SJSA1 (cell line): ENCODE measurements around the gene BRME1. TPM values are rescaled to one million over a fixed set of nuclear protein-coding genes. Genes with fewer than 3 reads are reported as not detected.
A peak's percentile ranks its signal among the peaks of the same experiment; 100 is the strongest.

Experiments used
- DNase-seq, 2 experiments: peaks; one replicate each; pipeline ENCODE4 v3.0.0-alpha.2; 2015 to 2020; ENCODE audit warnings: low spot score in 2 of 2, low read depth in 1 of 2
- H3K27ac ChIP-seq: fragments of 250-450 bp; sonication (Bioruptor Pico); 2 replicates; pipeline ENCODE4 v1.5.1; 2020; ENCODE audit warnings: mild to moderate bottlenecking, moderate library complexity
- H3K27me3 ChIP-seq: fragments of 250-450 bp; sonication (Bioruptor Pico); replicated peaks from 2 replicates; pipeline ENCODE4 v1.5.1; 2020; ENCODE audit warnings: mild to moderate bottlenecking, moderate library complexity
- H3K36me3 ChIP-seq: fragments of 250-450 bp; sonication (Bioruptor Pico); 2 replicates; pipeline ENCODE4 v1.5.1; 2020; ENCODE audit warnings: mild to moderate bottlenecking
- H3K4me1 ChIP-seq: fragments of 250-450 bp; sonication (Bioruptor Pico); replicated peaks from 2 replicates; pipeline ENCODE4 v1.6.1; 2021; ENCODE audit warnings: mild to moderate bottlenecking
- H3K4me3 ChIP-seq: fragments of 250-450 bp; sonication (Bioruptor Pico); 2 replicates; pipeline ENCODE4 v1.5.1; 2020; ENCODE audit warnings: mild to moderate bottlenecking
- H3K9me3 ChIP-seq: fragments of 250-450 bp; sonication (Bioruptor Pico); replicated peaks from 2 replicates; pipeline ENCODE4 v1.5.1; 2020; ENCODE audit warnings: mild to moderate bottlenecking
- total RNA-seq: library from RNA; depleted of rRNA; stranded (reverse); fragments of >200 nt; shearing (Covaris generic); gene quantifications from 2 replicates; pipeline ENCODE4 v1.2.3, GENCODE V29; 2014

BRME1 gene
- total RNA-seq, 1 experiment from 2014 or later, result 0.21 TPM

- H3K4me3 ChIP-seq, result no peak within 1 kb of the TSS
- H3K27ac ChIP-seq, result no peak within 1 kb of the TSS
- DNase-seq, result no peak
- peaks cover 14% of the 10 kb centered on the region for H3K4me1 ChIP-seq
- no peaks in the 10 kb centered on the region for H3K9me3 ChIP-seq
- no peaks in the 10 kb centered on the region for H3K36me3 ChIP-seq
- no peaks in the 10 kb centered on the region for H3K27me3 ChIP-seq
Measured at GRCh38 chr19:13876834-13877233, 29.1 kb downstream of the BRME1 start, which contains the start of gene NANOS3. Gene NANOS3, plus strand, starts transcription at chr19:13877134. Its CDS starts 115 bp downstream, at chr19:13877249.

DNA sequence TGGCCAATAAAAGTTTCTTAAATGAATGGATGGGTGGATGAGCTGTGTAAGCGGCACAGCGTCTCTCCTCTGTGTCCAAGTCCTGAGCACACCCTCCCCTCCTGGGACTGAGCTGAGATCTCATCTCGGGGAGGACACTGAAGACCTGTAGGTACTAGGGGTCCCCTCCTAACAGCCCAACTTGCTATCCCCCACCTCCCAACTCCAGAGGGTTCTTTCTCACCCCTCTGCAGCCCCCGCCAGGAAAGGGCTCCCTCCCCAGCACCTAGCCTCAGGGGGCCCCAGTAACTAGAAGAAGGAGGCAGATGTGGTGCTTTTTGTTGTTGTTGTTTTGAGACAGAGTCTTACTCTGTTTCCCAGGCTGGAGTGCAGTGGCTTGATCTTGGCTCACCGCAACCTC lies 30.1 kb downstream of the BRME1 start:
- Histone ChIP-seq H3K36me3 (no peaks in the 10 kb centered on the region), H3K4me3 (no peak overlapping the region), H3K27ac (no peak overlapping the region), H3K9me3 (no peaks in the 10 kb centered on the region), H3K27me3 (no peaks in the 10 kb centered on the region), H3K4me1 (peaks cover 10% of the 10 kb centered on the region)
- DNase-seq, result no peak

DNA sequence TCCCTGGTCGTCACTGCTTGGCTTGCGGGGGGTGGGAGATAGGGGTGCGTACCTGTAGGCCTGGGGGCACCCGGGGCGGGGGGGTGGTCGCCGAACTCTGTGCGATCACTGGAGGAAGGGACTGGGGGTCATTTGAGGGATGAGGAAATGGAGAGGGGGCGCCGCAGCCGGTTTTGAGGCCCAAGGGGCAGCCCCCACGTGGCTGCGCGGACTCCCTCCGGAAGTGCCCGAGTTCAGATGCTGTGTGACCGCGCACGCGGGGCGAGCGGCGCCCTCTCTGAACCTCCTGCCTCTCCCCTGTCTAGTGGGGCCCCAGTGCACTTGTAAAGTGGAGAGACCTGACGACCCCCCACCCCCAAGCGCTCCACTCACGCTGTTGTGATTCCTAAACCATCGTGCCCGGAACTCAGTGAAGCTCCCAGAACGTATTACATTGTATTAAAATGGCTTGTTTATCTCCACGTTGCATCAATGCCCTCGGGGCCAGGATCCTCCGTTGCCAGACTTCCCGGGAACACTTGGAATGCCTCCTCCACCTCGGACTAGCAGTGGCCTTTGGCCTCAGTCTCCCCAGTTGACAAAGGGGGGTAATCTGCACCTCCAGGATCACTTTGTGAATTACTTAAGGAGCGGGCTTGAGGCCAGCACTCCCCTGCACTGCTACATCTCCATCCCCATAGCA lies 31.9 kb downstream of the BRME1 start:
- Histone ChIP-seq H3K36me3 (no peaks in the 10 kb centered on the region), H3K4me1 (no peaks in the 10 kb centered on the region), H3K4me3 (no peak overlapping the region), H3K9me3 (no peaks in the 10 kb centered on the region), H3K27ac (no peak overlapping the region), H3K27me3 (no peaks in the 10 kb centered on the region)
- DNase-seq, result no peak

DNA sequence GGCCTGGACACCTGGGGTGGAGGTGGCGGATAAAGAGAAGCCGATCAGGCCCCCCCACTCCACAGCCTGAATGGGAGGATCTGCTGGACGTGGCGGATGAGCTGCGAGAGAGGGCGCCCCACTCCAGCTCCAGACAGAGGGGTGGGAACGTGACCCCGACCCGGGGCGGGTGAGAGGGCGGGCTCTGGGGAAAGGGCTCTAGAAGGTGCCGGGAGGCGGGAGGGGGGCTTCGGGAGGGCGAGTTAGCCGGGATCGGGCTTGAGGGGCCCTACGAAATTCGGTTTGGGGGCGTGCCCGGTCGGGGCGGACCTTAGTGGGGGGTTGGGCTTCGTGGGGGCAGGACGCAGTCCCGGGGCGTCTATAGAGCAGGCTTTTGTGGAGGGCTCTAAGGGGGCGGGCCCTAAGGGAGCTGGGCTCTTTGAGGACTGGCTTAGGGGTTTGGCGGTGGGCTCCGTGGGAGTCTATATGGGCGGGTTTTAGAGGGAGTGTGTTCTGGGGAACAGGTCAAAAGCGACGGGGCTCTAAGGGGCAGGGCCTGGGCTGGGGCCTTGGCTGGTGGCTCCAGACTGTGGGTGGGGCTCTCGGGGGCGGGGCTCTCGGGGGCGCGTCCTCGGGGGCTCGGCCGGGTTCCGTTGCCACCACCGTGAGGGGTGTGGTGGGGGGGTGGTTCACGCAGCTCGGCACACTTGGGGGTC lies 33.1 kb downstream of the BRME1 start:
- Histone ChIP-seq H3K27ac (no peak overlapping the region), H3K9me3 (no peaks in the 10 kb centered on the region), H3K27me3 (no peaks in the 10 kb centered on the region), H3K4me1 (no peaks in the 10 kb centered on the region), H3K4me3 (no peak overlapping the region), H3K36me3 (no peaks in the 10 kb centered on the region)
- no peak for DNase-seq

DNA sequence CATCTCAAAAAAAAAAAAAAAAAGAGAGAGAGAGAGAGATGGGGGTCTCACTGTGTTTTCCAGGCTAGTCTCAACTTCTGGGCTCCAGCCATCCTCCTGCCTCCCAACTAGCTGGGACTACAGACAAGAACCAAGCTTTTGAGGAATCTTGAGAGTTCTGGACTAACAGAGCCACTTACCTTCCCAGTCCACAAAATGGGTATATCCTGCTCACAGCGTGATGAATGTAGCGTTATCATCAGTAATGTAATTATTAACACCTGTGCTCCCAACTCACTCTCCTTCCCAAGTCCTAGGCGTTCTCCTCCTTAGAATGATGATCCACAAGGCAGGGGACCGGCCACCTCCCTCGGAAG lies 33.6 kb downstream of the BRME1 start:
- no peak for DNase-seq
- H3K9me3 ChIP-seq, result no peaks in the 10 kb centered on the region
- H3K36me3 ChIP-seq, result no peaks in the 10 kb centered on the region
- H3K27ac ChIP-seq, result no peak overlapping the region
- no peaks in the 10 kb centered on the region for H3K27me3 ChIP-seq
- no peaks in the 10 kb centered on the region for H3K4me1 ChIP-seq
- H3K4me3 ChIP-seq, result no peak overlapping the region

GRCh38 chr19:13870873-13871272 lies 35.0 kb downstream of the BRME1 start:
- DNase-seq, result no peak
- Histone ChIP-seq H3K9me3 (no peaks in the 10 kb centered on the region), H3K4me3 (no peak overlapping the region), H3K27me3 (peaks cover 7% of the 10 kb centered on the region; the same call in 1 of the 2 replicates), H3K4me1 (peaks cover 6% of the 10 kb centered on the region), H3K36me3 (no peaks in the 10 kb centered on the region), H3K27ac (no peak overlapping the region)

- Histone ChIP-seq H3K27ac (no peak overlapping the region), H3K36me3 (no peaks in the 10 kb centered on the region), H3K27me3 (peaks cover 8% of the 10 kb centered on the region; the same call in 1 of the 2 replicates), H3K4me1 (peaks cover 14% of the 10 kb centered on the region), H3K9me3 (no peaks in the 10 kb centered on the region), H3K4me3 (no peak overlapping the region)
- DNase-seq, result no peak
Measured at GRCh38 chr19:13869281-13869680, 36.6 kb downstream of the BRME1 start.

- H3K4me1 ChIP-seq, result peaks cover 20% of the 10 kb centered on the region
- no peak for DNase-seq
- no peak overlapping the region for H3K4me3 ChIP-seq
- no peaks in the 10 kb centered on the region for H3K9me3 ChIP-seq
- H3K27ac ChIP-seq, result no peak overlapping the region
- no peaks in the 10 kb centered on the region for H3K36me3 ChIP-seq
- peaks cover 8% of the 10 kb centered on the region; the same call in 1 of the 2 replicates for H3K27me3 ChIP-seq
Measured at GRCh38 chr19:13868663-13869062, 37.3 kb downstream of the BRME1 start.

DNA sequence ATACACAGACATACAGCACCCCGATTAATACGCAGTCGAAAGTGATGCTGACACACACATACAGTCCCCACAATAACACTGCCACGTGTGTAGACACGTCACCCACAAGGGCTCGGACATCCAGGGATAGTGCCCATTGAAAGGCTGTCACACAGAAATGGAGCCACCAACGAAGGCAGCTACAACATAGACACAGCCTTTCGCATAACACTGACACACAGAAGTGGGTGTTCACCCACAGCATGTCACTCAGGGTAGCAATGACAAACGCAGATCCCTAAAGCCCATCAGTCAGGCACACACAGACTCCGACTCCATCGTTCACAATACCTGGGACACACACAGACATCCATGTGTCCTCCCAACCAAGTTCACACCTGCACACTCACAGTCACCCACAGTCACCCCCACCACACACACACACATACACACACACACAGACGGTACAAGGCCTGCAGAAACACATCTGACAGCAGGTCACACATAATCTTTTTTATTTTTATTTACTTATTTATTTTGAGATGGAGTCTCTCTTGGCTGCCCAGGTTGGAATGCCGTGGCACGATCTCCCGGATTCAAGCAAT lies 39.4 kb downstream of the BRME1 start:
- H3K27ac ChIP-seq, result no peak overlapping the region
- H3K36me3 ChIP-seq, result no peaks in the 10 kb centered on the region
- peaks cover 8% of the 10 kb centered on the region; the same call in 1 of the 2 replicates for H3K27me3 ChIP-seq
- DNase-seq, result no peak
- H3K4me1 ChIP-seq, result peaks cover 37% of the 10 kb centered on the region
- no peaks in the 10 kb centered on the region for H3K9me3 ChIP-seq
- H3K4me3 ChIP-seq, result peak overlapping the region; percentile 44; the same call in 1 of the 2 replicates

- Histone ChIP-seq H3K27ac (no peak overlapping the region), H3K4me3 (peak overlapping the region; percentile 44), H3K27me3 (peaks cover 8% of the 10 kb centered on the region; the same call in 1 of the 2 replicates), H3K36me3 (no peaks in the 10 kb centered on the region), H3K4me1 (peaks cover 44% of the 10 kb centered on the region), H3K9me3 (no peaks in the 10 kb centered on the region)
- DNase-seq, result no peak
Measured at GRCh38 chr19:13865571-13866462, 40.1 kb downstream of the BRME1 start.

DNA sequence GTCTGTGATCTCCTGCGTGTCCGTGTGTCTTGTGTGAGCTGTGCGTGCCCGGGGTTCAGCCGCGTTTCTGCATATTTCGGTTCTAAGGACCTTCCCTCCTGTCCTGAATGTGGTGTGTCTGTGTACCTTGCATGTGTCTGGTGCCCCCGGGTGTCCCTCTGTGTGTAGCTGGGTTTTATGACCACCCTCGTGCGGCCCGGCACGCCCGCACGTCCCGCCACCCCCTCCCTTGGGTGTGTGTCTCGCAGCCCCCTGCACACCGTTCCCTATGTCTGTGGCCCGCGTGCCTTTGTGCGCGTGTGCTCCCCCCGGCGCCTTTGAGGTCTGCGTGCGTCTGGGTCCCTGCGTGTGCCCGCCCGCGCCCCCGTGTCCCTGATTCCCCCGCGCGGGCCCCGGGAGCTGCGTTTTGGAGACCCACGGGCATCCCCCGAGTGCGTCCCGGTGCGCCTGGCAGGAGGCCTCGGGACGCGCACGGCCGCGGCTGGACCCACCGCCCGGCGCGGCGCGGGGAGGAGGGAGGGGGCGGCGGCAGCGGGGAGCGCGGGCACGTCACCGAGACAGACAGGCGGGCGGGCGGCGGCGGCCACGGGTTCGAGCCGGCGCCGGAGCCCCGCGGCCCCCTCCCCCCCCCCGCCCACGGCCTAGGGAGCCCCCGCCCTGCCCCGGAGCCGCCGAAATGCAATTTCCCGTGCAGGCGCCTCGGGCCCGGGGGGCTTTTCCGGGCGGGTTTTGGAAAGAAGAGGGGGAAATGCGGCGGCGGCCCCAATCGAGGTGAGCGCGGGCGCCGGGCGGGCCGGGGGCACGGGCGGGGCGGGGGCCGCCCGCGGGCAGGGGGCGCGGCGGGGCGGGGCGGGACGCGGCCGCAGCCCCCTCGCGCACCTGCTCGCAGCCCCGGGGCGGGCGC lies 41.0 kb downstream of the BRME1 start:
- H3K36me3 ChIP-seq, result no peaks in the 10 kb centered on the region
- no peaks in the 10 kb centered on the region for H3K9me3 ChIP-seq
- no peak for DNase-seq
- H3K4me1 ChIP-seq, result peaks cover 44% of the 10 kb centered on the region
- H3K27ac ChIP-seq, result no peak overlapping the region
- peaks cover 8% of the 10 kb centered on the region; the same call in 1 of the 2 replicates for H3K27me3 ChIP-seq
- peak overlapping the region; percentile 44 for H3K4me3 ChIP-seq

GRCh38 chr19:13864046-13864666 lies 41.8 kb downstream of the BRME1 start:
- no peaks in the 10 kb centered on the region for H3K36me3 ChIP-seq
- no peak overlapping the region for H3K4me3 ChIP-seq
- peaks cover 8% of the 10 kb centered on the region; the same call in 1 of the 2 replicates for H3K27me3 ChIP-seq
- peaks cover 44% of the 10 kb centered on the region for H3K4me1 ChIP-seq
- H3K27ac ChIP-seq, result no peak overlapping the region
- no peak for DNase-seq
- no peaks in the 10 kb centered on the region for H3K9me3 ChIP-seq
